HG03460 (cell line): ENCODE measurements around the gene TSC1.
"Not testable (repeated sequence)": the region's sequence is repeated elsewhere in the genome, so short reads cannot be mapped to it uniquely, and the experiment has no call there.

Experiments
- ATAC-seq: cut with Tn5 transposase; IDR thresholded peaks from one replicate; pipeline ENCODE4 v1.9.1; 2021; ENCODE audit not compliant: unreplicated experiment

Gene TSC1

GRCh38 chr9:132944294-132945185 is at the start of gene TSC1:
Gene TSC1, minus strand, starts transcription at chr9:132944616. Its CDS starts 15,744 bp downstream, at chr9:132928872.
- ATAC-seq = peak; percentile 68

DNA sequence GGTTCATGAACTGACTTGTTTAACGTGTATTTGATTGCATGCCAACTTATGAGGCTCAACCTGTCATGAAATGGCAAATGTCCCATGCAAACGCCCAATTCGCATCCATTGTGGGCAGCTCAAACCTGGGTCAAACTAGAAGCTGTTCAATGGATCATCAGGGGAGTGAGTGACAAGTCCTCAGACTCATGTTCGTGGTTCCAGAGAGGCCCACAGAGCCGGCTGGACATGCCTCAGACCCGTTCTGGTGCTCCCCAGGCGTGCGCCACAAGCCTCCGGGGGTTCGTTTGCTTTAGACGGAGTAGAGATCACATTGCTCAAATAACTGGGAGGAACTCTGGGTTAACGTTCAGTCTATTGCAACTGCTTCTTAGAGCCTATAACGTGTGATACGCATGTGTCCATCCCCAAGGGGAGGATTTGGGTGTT is 49.1 kb upstream of the TSC1 start:
- no peak for ATAC-seq

GRCh38 chr9:132991351-132992300 is 47.2 kb upstream of the TSC1 start:
- peak; percentile 47 for ATAC-seq

DNA sequence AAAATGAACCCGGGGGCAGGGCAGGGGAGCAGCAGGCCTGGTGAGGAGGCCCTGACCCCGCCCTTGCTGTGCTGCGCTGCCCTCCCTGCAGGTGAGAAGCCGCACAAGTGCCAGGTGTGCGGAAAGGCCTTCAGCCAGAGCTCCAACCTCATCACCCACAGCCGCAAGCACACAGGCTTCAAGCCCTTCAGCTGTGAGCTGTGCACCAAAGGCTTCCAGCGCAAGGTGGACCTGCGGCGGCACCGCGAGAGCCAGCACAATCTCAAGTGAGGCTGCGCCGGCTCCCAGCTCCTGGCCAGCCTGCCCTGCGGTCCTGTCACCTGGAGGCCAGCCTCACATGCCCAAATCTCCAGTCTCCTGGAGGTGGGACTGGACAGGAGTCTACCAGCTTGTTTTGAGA is 46.4 kb upstream of the TSC1 start:
- ATAC-seq = no peak

- not testable (repeated sequence) for ATAC-seq
These were observed 45.7 kb upstream of the TSC1 start for GRCh38 chr9:132989998-132990557.

- ATAC-seq = no peak
These were observed 45.1 kb upstream of the TSC1 start for GRCh38 chr9:132989414-132989996.

DNA sequence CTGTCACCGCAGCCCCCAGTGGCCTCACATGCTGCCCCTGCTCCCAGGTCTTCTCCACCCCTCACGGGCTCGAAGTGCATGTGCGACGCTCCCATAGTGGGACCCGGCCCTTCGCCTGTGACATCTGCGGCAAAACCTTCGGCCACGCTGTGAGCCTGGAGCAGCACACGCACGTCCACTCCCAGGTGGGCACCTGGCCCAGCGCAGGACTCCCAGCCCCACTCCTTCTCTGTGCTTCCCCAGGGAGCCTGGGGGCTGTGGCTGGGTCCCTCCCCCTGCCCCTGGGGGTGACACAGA is 44.5 kb upstream of the TSC1 start:
- no peak for ATAC-seq

- no peak for ATAC-seq
These were observed 44.0 kb upstream of the TSC1 start for GRCh38 chr9:132988244-132989013.

DNA sequence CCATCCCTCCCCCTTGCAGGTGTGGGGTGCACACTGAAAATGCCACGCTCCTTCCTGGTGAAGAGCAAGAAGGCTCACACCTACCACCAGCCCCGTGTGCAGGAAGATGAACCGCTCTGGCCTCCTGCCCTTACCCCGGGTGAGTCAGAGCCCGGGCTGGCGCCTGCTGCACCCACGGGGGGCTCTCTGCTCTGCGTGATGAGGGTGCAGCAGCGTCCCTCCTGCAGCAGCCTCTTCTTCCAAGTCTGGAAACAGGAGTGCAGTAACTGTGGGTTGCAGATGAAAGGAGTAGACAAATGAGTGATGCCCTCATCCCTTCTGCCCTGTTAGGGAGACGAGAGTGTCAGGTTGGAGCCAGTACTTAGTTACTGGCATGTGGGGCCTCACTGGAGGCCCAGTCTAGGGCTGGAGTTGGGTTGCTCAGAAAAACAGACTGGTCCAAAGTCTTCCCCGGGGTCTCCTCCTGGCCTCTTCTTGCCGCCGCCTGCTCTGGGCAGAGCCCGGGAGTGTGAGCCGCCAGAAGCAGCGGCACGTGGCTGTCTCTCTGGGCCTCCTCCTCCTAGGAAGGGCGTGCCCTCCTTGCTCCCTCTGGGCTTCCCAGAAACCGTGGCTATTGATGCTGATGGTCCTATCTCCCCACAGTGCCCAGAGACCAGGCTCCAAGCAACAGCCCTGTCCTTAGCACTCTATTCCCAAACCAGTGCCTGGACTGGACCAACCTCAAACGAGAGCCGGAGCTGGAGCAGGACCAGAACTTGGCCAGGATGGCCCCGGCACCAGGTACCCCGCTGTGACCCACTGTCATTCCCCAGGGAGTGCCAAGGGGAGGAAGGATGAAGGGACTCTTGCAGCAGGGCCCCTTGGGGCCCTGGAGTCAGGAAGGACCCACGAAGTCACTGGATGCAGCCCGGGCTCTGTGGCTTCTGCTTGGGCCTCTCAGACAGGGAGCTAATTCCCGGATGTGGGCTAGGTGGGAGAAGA is 42.5 kb upstream of the TSC1 start:
- ATAC-seq = no peak

DNA sequence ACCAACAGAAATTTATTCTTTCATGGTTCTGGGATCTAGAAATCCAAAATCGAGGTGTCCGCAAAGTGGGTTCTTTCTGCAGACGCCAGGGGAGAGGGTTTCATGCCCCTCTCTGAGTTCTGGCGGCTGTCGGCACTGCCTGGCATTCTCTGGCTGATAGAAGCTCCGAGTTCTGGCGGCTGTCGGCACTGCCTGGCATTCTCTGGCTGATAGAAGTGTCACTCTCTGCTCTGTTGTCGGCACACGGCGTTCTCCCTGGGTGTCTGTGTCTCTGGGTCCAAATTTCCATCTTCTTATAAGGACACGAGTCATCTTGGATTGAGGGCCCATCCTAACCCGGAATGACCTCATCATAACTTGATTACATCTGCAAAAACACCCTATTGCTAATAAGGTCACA is 41.7 kb upstream of the TSC1 start:
- ATAC-seq = no peak

GRCh38 chr9:132985489-132985888 is 41.1 kb upstream of the TSC1 start:
- no peak for ATAC-seq

- ATAC-seq = no peak
These were observed 40.6 kb upstream of the TSC1 start for GRCh38 chr9:132985071-132985350.

DNA sequence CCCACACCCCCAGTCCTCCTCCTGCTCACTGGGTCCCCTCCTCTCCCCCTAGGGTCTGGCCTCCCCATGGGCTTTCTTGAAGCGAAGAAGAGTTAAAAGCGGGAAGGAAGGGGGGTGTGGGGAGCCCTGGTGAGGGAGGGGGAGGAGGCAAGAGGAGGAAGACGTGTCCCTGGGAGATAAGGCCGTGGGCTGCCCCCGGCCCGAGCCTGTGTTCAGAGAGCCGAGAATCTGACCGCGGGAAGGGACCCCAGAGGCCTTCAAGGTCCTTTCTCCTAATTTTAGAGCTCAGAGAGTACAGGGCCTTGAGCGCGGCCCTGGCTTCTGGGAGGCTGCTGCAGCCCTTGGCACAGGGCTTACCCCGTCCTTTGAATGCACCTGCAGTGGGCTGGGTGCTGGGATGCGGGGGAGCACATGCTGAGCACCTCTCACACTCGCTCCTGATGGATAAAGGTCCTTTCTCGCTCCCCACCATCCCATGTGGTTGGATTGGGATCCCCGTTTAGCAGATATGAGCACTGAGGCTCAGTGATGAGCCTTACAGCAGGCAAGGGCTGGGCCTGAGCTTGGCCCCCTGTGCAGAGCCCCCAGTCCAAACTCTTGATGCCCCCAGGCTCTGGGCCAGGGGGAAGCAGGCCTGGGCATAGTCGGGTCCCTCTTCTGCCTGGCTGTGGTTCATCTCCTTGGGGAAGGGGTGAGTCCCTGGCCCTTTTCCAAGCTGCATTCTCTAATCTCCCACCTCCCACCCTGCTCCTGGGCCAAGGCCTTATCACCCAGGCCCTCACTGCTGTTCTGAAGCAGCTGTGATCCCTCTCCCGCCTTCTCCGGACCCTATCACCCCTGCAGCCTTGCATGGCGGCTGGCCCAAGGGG is 40.0 kb upstream of the TSC1 start:
- no peak for ATAC-seq

GRCh38 chr9:132983491-132984201 is 39.2 kb upstream of the TSC1 start:
- no peak for ATAC-seq

DNA sequence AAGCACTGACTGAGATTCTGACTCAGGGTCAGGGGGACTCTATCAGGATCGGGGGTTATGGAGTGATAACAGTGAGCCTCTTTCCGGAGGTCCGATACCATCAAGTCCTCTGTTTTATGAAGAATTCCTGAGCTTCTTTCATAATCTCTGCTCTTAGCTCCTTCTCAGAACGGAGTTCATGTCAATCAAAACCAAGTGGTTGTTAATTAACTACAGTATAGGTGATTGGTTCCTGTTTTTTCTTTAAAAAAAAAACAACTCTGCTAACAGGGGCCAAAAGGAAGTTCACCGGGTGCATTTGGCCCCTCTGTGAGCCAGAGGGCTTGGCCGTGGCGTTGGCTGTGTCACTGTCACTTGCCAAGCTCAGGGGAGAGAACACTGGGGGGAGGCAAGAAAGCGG is 38.0 kb upstream of the TSC1 start:
- ATAC-seq = peak; percentile 65

GRCh38 chr9:132980157-132980556 is 35.7 kb upstream of the TSC1 start:
- ATAC-seq = no peak

DNA sequence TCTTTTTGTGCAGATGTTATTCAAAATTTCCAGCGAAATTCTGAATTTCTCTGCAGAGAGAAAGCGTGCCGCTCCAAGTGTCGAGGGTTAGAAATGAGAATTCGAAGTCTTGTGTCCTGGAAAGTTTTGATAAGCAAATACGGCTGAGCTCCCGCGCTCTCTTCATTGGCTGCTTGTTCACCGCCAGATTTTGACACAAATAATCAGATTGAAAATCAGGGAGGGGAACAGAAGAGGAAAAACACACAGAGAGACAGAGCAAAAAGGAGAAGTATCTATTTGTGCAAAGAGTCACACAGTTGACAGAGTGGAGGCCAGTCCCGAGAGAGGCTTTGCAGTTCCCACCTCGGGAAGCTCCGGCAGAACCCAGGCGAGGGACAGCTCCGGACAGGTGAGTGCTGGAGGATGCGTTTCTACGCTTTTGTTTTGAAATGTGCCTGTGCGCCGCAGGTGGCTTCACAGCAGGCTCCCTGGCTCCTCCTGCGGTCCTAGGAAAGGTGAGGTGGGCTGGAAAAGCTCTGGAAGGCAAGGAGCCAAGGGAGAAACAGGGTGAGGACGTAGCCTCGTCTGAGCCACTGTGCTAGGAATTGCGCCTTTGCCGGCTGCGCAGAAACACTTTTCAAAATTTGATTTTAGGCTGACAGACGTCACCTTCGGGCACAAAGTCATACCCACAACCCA is 34.2 kb upstream of the TSC1 start, which contains the start of gene GFI1B:
TSS of gene GFI1B (plus strand) at position 244 of the 681 bp plus-strand sequence. CDS start 7,985 bp downstream, outside the sequence.
- ATAC-seq = no peak
